ENCODE data around the gene DVL2. TPM values are rescaled to one million over a fixed set of nuclear protein-coding genes. Genes with fewer than 3 reads are reported as not detected.
A peak's percentile ranks its signal among the peaks of the same experiment; 100 is the strongest.

DVL2 gene
- total RNA-seq, 3 donors from 2014 or later, result 33.4 to 52.0 (median 36.0) TPM

DNA sequence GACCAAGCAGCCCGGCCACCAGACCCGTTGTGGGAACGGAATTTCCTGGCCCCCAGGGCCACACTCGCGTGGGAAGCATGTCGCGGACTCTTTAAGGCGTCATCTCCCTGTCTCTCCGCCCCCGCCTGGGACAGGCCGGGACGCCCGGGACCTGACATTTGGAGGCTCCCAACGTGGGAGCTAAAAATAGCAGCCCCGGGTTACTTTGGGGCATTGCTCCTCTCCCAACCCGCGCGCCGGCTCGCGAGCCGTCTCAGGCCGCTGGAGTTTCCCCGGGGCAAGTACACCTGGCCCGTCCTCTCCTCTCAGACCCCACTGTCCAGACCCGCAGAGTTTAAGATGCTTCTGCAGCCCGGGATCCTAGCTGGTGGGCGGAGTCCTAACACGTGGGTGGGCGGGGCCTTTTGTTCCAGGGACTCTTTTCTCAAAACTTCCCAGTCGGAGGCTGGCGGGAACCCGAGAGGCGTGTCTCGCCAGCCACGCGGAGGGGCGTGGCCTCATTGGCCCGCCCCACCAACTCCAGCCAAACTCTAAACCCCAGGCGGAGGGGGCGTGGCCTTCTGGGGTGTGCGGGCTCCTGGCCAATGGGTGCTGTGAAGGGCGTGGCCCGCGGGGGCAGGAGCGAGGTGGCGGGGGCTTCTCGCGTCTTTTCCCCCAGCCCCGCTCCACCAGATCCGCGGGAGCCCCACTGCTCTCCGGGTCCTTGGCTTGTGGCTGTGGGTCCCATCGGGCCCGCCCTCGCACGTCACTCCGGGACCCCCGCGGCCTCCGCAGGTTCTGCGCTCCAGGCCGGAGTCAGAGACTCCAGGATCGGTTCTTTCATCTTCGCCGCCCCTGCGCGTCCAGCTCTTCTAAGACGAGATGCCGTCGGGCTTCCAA, 47.0 kb upstream of the DVL2 start, which contains the start of gene SLC2A4:
Gene SLC2A4, plus strand, starts transcription at position 645 of the 879 bp plus-strand sequence. Its CDS starts 217 bp downstream, at position 862.
- no peaks in the 10 kb centered on the region for H3K9me3 ChIP-seq
- intact Hi-C loops (cut with DNase I, micrococcal nuclease), result no loop called here
- peaks cover 27% of the 10 kb centered on the region for H3K4me1 ChIP-seq (ENCODE audit: low read depth)
- H3K4me3 ChIP-seq, result peak within 1 kb of the TSS; percentile 9
- peak; percentile 96 to 99 (median 98) for DNase-seq
- peak; percentile 90 for ATAC-seq
- H3K36me3 ChIP-seq (ENCODE audit: low read depth), result no peaks in the 10 kb centered on the region
- TF ChIP-seq, protein P1, sequence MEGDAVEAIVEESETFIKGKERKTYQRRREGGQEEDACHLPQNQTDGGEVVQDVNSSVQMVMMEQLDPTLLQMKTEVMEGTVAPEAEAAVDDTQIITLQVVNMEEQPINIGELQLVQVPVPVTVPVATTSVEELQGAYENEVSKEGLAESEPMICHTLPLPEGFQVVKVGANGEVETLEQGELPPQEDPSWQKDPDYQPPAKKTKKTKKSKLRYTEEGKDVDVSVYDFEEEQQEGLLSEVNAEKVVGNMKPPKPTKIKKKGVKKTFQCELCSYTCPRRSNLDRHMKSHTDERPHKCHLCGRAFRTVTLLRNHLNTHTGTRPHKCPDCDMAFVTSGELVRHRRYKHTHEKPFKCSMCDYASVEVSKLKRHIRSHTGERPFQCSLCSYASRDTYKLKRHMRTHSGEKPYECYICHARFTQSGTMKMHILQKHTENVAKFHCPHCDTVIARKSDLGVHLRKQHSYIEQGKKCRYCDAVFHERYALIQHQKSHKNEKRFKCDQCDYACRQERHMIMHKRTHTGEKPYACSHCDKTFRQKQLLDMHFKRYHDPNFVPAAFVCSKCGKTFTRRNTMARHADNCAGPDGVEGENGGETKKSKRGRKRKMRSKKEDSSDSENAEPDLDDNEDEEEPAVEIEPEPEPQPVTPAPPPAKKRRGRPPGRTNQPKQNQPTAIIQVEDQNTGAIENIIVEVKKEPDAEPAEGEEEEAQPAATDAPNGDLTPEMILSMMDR (IDR thresholded peaks at IDR 0.05), result no peak

DNA sequence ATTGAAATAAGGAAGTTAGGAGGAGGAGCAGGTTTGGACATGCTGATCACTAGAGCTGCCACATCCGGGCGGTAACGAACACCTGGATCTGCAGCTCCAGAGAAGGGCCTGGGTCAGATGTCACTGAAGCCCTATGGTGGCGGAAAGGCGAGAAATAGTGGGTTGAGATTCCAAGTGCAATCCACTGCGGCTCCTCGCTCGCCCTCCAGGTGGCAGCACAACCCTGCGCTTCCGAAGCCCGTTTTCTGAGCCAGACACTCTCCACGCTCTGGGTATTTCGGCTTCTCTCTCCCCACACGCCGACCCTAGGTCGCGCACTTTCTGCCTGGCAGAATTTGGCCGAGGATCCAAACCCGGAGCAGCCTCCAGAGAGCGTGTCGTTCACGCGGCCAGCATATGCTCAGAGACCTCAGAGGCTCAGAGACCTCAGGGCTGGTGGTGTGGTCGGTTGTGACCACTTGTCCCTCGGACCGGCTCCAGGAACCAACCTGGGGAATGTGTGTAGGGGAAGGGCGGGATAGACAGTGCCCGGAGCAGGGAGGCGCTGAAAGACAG, 46.3 kb upstream of the DVL2 start:
- Histone ChIP-seq H3K4me1 (ENCODE audit: low read depth) (peaks cover 27% of the 10 kb centered on the region), H3K4me3 (peak overlapping the region; percentile 9), H3K9me3 (no peaks in the 10 kb centered on the region), H3K36me3 (ENCODE audit: low read depth) (no peaks in the 10 kb centered on the region)
- peak; percentile 86 to 93 (median 88) for DNase-seq
- TF ChIP-seq, protein P1 (IDR thresholded peaks at IDR 0.05), result peak; percentile 90
- intact Hi-C loops (cut with DNase I, micrococcal nuclease), result no loop called here
- ATAC-seq, result peak; percentile 83

DNA sequence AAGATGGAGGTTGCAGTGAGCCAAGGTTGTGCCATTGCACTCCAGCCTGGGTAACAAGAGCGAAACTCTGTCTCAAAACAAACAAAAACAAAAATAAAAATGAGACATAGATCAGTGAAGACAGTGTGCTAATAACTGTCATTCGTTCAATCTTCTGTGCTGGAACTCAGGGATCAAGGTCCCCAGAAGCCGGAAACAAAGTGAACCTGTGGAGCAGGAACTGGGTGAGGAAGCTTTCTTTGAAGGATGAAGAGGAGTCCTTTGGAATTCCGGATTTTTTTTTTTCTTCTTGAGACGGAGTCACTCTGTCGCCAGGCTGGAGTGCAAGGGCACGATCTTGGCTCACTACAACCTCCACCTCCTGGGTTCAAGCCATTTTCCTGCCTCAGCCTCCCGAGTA, 45.1 kb upstream of the DVL2 start:
- Histone ChIP-seq H3K36me3 (ENCODE audit: low read depth) (no peaks in the 10 kb centered on the region), H3K4me3 (no peak overlapping the region), H3K4me1 (ENCODE audit: low read depth) (peaks cover 27% of the 10 kb centered on the region), H3K9me3 (no peaks in the 10 kb centered on the region)
- ATAC-seq (peak; percentile 41), DNase-seq (peak in 1 of 3 donors; percentile 65)
- intact Hi-C loops (cut with DNase I, micrococcal nuclease), result loop anchor here in 1 of 2 donors (10.0 kb wide), 1 partner anchor 65 kb away; no protein-coding TSS in a partner anchor
- TF ChIP-seq, protein P1 (IDR thresholded peaks at IDR 0.05), result no peak

DNA sequence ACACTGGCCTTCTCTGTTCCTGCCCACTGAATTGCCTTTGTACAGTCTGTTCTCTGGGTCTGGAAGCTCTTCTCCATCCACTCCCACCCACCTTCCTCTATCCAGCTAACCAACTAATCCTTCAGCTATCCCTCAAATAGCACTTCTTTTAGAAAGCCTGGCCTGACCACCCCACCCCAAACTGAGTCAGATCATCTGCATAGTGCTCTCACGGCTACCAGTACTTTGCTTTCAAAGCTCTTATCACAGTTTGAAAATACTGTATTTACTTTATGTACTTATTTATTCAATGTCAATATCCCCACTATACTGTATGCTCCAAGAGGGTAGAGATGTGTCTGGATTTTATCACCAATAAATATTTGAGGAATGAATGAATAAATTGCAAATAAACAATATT, 32.5 kb upstream of the DVL2 start:
- DNase-seq, result no peak
- TF ChIP-seq, protein P1 (IDR thresholded peaks at IDR 0.05), result no peak
- H3K36me3 ChIP-seq (ENCODE audit: low read depth), result no peaks in the 10 kb centered on the region
- H3K4me1 ChIP-seq (ENCODE audit: low read depth), result peaks cover 18% of the 10 kb centered on the region
- no peaks in the 10 kb centered on the region for H3K9me3 ChIP-seq
- no peak for ATAC-seq
- H3K4me3 ChIP-seq, result no peak overlapping the region
- intact Hi-C loops (cut with DNase I, micrococcal nuclease), result no loop called here

DNA sequence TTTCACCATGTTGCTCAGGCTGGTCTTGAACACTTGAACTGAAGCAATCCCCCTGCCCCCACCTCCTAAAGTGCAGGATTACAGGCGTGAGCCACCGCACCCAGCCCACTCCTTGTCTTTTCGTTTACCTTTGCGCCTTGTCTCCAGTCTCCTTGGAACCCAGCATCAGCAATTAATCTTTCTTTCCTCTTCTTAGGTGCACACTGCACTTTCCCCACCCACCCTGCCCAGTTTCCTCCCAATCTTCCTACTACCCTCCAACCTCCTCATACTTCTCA, 29.4 kb upstream of the DVL2 start:
- H3K9me3 ChIP-seq, result no peaks in the 10 kb centered on the region
- no peak overlapping the region for H3K4me3 ChIP-seq
- peak; percentile 14 for ATAC-seq
- intact Hi-C loops (cut with DNase I, micrococcal nuclease), result no loop called here
- DNase-seq, result peak in 2 of 3 donors; percentile 71 to 81
- H3K4me1 ChIP-seq (ENCODE audit: low read depth), result peaks cover 19% of the 10 kb centered on the region
- TF ChIP-seq, protein P1 (IDR thresholded peaks at IDR 0.05), result no peak
- no peaks in the 10 kb centered on the region for H3K36me3 ChIP-seq (ENCODE audit: low read depth)
